ENCODE results near the gene FOXO4.
A peak's percentile ranks its signal among the peaks of the same experiment; 100 is the strongest.

The FOXO4 gene

GRCh38 chrX:71118032-71118984 lies 22.7 kb downstream of the FOXO4 start, which contains the start of gene MED12:
Gene MED12, plus strand, starts transcription at chrX:71118596. Its CDS starts 159 bp downstream, at chrX:71118755.
- Histone ChIP-seq H2AFZ (ENCODE audit: low read length) (no peak within 1 kb of the TSS), H3K9me2 (ENCODE audit: low read depth, low read length) (no peaks in the 10 kb centered on the region), H3F3A (ENCODE audit: insufficient read depth, low read length) (no peaks in the 10 kb centered on the region), H3K36me3 (ENCODE audit: insufficient read depth, low read length) (peaks cover 34% of the 10 kb centered on the region), H3K9ac (ENCODE audit: low read length) (peak within 1 kb of the TSS; percentile 93), H4K20me1 (ENCODE audit: insufficient read depth, low read length) (no peaks in the 10 kb centered on the region), H3K4me3 (ENCODE audit: low read depth, low read length, poor library complexity, severe bottlenecking) (peak within 1 kb of the TSS; percentile 94), H3K27me3 (ENCODE audit: insufficient read depth, low read length) (no peaks in the 10 kb centered on the region), H3K27ac (ENCODE audit: low read depth, low read length, poor library complexity, severe bottlenecking) (peak within 1 kb of the TSS; percentile 75), H3K4me1 (ENCODE audit: insufficient read depth, low read length, severe bottlenecking) (peaks cover 23% of the 10 kb centered on the region), H3K9me3 (ENCODE audit: low read length) (no peaks in the 10 kb centered on the region), H3K4me2 (ENCODE audit: low read length) (peak within 1 kb of the TSS; percentile 98), H3K79me2 (ENCODE audit: insufficient read depth, low read length) (no peaks in the 10 kb centered on the region)
- TF ChIP-seq CTCF (IDR thresholded peaks at IDR 0.05; ENCODE audit: low read length) (no peak), EZH2 (IDR thresholded peaks at IDR 0.05; ENCODE audit: borderline replicate concordance, low read length) (no peak)

GRCh38 chrX:71118985-71119535 lies 23.4 kb downstream of the FOXO4 start:
- Histone ChIP-seq H3K4me1 (ENCODE audit: insufficient read depth, low read length, severe bottlenecking) (peaks cover 23% of the 10 kb centered on the region), H3K4me2 (ENCODE audit: low read length) (peak overlapping the region; percentile 98), H3K9me2 (ENCODE audit: low read depth, low read length) (no peaks in the 10 kb centered on the region), H4K20me1 (ENCODE audit: insufficient read depth, low read length) (no peaks in the 10 kb centered on the region), H3K27ac (ENCODE audit: low read depth, low read length, poor library complexity, severe bottlenecking) (peak overlapping the region; percentile 54), H3K9ac (ENCODE audit: low read length) (peak overlapping the region; percentile 93), H3F3A (ENCODE audit: insufficient read depth, low read length) (no peaks in the 10 kb centered on the region), H3K27me3 (ENCODE audit: insufficient read depth, low read length) (no peaks in the 10 kb centered on the region), H3K4me3 (ENCODE audit: low read depth, low read length, poor library complexity, severe bottlenecking) (peak overlapping the region; percentile 94), H3K79me2 (ENCODE audit: insufficient read depth, low read length) (no peaks in the 10 kb centered on the region), H3K36me3 (ENCODE audit: insufficient read depth, low read length) (peaks cover 41% of the 10 kb centered on the region), H2AFZ (ENCODE audit: low read length) (no peak overlapping the region), H3K9me3 (ENCODE audit: low read length) (no peaks in the 10 kb centered on the region)
- TF ChIP-seq EZH2 (IDR thresholded peaks at IDR 0.05; ENCODE audit: borderline replicate concordance, low read length) (no peak), CTCF (IDR thresholded peaks at IDR 0.05; ENCODE audit: low read length) (no peak)

- no peaks in the 10 kb centered on the region for H3K9me3 ChIP-seq (ENCODE audit: low read length)
Observed at GRCh38 chrX:71128166-71128833, 32.6 kb downstream of the FOXO4 start.

More at GRCh38 chrX:71128166-71128833, 32.6 kb downstream of the FOXO4 start:
- Histone ChIP-seq H4K20me1 (ENCODE audit: insufficient read depth, low read length) (no peaks in the 10 kb centered on the region), H3K4me1 (ENCODE audit: insufficient read depth, low read length, severe bottlenecking) (no peaks in the 10 kb centered on the region), H3K9me2 (ENCODE audit: low read depth, low read length) (no peaks in the 10 kb centered on the region), H3F3A (ENCODE audit: insufficient read depth, low read length) (no peaks in the 10 kb centered on the region), H3K4me3 (ENCODE audit: low read depth, low read length, poor library complexity, severe bottlenecking) (no peak overlapping the region), H3K27me3 (ENCODE audit: insufficient read depth, low read length) (no peaks in the 10 kb centered on the region), H3K79me2 (ENCODE audit: insufficient read depth, low read length) (no peaks in the 10 kb centered on the region), H2AFZ (ENCODE audit: low read length) (no peak overlapping the region), H3K36me3 (ENCODE audit: insufficient read depth, low read length) (peaks cover 71% of the 10 kb centered on the region), H3K27ac (ENCODE audit: low read depth, low read length, poor library complexity, severe bottlenecking) (no peak overlapping the region), H3K4me2 (ENCODE audit: low read length) (no peak overlapping the region), H3K9ac (ENCODE audit: low read length) (no peak overlapping the region)
- TF ChIP-seq EZH2 (IDR thresholded peaks at IDR 0.05; ENCODE audit: borderline replicate concordance, low read length) (no peak), CTCF (IDR thresholded peaks at IDR 0.05; ENCODE audit: low read length) (no peak)

Data from OCI-LY1 (cell line).